Activated CD4-positive, alpha-beta T cell treated with anti-CD3 and anti-CD28 coated beads, Interleukin-2, amount 50 U/mL, for 1 hour (primary cell): ENCODE data around the gene VEPH1.

Source experiments
- DNase-seq: peaks from one replicate; pipeline ENCODE4 v3.0.0-alpha.2; 2020

VEPH1 gene

DNA sequence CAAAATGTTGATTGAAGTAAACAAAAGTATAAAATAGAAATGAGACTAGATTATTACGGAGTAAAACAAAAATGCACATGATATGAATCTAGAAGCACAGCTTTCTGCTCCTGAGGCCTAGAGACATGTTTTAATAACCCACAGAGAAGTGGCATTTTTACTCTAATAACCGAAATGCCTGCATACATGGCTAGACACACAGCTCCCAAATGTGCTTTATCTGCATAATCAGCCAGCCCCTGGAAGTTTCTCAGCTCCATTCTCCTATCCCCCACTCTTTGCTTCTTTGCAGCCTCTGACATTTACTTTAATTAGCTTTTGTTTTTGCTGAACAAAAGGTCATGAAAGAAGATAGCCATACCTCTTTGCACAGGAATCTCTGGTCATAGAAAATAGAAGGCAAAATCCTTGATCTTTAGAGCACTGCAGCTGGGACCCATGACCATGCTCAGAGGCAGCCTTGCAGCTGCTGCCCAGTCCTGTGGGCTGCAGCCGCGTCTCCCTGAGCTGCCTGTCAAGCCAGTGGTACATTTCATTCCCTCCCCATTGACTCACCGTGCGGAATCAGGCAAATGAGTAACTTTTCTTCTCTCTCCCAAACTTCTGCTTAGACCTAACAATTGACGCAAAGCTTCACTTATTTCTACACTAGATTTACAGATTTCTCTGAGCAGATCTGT is at the start of gene VEPH1:
VEPH1 (minus strand) TSS at position 501 of the 680 bp plus-strand sequence. CDS start 8,067 bp downstream, outside the sequence.
- DNase-seq = no peak

DNA sequence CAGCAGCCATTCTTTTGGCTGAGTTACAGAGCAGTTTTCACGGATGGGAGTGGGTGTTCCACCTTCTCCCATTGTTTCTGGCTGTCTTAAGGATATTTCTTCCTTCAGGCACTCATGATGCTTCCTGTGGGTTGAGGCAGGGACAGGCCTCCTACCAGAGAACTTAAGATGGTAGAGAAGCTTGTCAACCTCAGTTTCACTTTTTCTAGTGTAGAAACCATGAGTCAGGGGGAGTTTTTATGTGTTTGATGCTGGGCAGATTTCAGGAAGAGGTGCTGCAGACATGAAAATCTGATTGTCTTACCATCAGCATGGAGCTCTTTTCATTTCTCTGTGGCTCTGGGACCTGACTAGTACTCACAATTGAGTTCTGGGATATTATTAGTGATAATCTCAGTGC is 48.7 kb upstream of the VEPH1 start:
- no peak for DNase-seq

DNA sequence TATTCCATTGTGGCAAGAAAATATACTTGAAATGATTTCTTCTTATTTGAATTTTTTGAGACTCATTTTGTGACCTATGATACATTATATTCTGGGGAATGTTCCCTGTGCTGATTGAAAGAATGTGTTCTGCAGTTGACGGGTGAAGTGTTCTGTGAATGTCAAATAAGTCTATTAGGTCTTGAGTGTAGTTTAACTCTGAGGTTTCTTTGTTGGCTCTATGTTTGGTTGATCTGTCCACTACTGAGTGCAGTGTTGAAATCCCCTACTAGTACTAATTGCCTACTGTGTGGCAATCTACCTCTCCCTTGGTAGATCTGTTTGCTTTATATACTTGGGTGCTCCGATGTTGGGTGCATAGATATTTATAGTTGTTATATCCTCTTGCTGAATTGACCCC is 46.3 kb upstream of the VEPH1 start:
- DNase-seq = no peak

DNA sequence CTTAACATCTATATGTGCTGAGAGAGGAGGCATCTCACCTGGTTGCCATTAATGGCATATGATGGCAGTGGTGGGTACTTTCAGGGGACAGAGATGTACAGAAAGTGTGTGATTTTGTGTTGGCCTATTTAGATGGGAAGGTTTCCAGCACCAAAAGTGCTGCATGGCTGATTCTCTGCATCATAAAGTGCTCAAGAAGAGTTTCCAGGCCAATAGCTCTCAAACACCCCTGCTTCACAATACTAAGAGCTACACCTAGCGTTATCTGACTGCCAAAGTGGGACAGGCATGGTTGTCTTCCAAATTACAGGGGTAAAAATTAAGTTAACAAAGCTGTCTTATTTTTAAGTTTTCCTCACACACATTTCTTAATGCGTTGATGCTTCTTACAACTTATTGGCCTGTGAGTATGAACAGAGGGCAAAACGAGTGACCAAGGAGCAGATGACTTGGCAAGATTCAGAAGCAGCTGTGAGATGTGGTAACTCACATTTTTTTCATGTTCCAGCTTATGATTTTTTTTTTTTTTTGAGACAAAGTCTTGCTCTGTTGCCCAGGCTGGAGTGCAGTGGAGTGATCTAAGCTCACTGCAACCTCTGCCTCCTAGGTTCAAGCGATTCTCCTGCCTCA is 41.4 kb upstream of the VEPH1 start:
- no peak for DNase-seq

DNA sequence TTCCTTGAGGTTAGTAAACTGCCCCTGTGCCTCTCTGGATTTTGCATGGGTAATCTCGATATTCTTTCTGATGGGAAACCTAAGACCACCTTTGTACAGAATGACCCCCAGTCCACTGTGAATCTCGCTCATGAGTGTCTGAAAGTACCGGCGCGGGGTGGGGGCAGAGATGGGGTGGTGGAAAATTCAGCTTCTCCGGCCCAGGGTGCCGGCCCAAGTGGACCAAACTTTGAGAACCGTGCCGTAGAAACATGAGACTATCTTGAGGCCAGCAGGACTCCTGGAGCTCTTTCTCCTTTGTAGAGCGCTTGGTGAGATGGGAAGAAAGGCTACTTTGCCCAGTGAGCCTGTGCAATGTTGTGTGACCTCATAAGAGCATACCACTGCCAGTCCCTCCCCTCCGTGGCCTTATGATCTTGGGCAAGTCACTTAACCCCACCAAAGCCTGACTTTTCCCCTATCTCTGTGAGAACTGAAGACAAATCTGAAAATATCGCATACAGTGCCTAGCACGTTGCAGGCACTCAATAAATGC is 40.4 kb upstream of the VEPH1 start:
- no peak for DNase-seq

DNA sequence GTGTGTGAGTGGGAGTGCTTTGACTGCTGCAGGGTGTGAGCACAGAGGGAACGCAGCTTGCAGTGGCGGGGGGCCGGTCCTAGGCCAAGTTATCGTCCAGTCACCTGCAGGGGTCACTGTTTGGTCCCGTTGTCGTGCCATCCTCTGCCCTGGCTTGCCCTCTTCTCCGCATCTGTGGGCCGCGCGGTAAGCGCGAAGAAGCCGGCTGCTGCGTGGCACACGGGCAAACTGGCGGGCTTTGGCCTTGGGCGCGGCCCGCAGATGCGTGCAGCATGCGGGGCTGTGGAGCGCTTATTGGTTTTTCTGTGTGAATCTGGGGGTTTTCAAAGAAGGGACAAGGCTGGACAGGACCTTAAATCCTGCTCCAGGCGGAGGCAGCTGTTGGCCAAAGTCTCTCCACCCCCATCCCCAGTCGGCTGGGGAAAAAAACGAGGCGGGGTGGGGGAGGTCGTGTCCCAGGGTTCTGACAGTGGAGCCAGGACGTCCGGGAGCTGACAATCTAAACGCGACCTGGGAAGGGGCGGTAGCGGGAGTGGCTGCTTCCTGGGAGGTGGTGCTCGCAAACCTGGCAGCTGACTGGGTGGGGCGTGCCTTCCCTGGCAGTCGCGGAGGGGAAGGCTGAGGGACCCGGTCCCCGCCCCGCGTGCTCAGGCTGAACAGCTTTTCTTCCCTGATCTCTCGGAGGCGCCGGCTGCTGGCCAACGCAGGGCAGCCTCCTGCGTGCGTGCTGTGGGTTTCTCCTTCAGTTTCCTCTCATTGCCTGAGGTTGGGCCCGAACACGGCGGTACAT is 39.7 kb upstream of the VEPH1 start:
- DNase-seq = no peak

DNA sequence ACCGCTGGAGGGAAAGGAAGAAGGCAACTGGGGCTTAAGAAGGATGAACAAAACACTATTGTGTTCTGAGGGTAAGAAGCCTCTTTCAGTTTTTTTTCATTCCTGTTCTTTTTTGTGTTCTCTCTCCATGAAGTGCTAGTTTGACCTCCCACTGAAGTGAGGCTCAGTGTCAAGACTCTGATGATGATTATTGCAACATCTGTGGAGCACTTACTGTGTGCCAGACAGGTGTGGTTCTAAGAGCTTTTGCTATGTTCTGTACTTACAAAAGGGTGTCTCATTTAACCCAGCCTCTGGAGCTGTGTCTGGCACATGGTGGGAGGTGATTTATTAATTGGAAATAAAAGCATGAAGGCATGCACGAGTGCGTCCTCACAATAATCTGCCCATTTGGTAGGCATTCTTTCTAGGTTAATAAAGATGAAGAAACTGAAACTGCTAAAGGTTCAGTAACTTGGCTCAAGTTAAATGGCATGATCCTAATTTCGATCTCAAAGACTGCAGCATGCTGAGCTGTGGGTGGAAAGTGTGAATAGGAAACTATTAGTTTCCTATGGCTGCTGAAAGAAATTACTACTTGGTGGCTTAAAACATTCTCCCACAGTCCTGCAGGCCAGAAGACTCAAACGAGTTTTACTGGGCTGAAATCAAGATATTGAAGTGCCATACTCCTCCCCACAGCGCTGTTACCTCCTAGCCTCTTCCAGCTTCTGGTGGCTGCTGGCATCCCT is 38.5 kb upstream of the VEPH1 start:
- DNase-seq = no peak

DNA sequence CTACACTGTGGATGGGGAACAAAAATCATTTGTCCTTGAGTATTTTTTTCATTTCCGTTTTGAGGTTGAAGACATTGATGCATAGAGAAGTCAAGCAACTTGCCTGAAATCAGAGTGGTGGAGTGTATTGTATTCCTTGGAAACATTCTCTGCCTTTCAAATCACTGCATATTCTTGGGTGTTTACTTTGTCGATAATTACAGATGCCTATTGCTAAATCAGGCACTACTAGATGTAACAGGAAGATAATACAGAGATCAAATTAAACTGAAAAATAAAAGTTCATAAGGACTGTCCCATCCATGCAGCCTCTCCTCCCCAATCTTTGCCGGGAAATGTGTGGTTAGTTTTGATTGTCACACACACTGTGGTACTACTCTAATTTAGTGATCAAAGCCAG is 37.4 kb upstream of the VEPH1 start:
- DNase-seq = no peak

DNA sequence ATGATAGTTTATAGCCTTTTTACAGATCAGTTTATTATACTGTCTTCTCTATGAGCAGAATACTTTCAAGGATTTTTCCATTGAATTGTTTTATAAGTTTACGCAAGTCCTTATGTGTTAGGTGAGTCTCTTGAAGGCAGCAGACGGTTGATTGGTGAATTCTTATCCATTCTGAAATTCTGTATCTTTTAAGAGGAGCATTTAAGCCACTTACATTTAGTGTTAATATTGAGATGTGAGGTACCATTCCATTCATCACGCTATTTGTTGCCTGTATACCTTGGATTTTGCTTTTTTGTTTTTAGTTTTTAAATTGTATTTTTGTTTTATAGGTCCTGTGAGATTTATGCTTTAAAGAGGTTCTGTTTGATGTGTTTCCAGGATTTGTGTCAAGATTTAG is 32.5 kb upstream of the VEPH1 start:
- no peak for DNase-seq

DNA sequence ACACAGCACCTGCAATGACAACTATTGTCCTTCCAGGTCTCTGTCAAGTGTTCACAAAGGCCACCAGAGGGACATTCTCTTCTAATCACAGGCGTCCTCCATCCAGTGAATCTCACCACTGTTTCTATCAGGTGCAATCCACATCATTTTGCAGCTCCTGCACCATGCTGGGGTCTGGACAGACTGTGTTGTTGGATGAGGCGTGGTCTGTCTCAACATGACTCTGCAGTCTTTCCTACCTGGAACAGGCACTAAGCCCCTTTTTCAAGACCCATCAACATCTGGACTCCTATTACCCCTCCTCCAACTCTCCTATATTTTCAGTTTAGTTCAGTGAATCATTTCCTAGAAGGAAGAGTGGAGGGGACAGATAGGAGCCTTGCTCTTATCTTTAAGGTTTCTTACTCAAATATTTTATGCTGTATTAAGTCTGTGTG is 31.5 kb upstream of the VEPH1 start:
- no peak for DNase-seq

DNA sequence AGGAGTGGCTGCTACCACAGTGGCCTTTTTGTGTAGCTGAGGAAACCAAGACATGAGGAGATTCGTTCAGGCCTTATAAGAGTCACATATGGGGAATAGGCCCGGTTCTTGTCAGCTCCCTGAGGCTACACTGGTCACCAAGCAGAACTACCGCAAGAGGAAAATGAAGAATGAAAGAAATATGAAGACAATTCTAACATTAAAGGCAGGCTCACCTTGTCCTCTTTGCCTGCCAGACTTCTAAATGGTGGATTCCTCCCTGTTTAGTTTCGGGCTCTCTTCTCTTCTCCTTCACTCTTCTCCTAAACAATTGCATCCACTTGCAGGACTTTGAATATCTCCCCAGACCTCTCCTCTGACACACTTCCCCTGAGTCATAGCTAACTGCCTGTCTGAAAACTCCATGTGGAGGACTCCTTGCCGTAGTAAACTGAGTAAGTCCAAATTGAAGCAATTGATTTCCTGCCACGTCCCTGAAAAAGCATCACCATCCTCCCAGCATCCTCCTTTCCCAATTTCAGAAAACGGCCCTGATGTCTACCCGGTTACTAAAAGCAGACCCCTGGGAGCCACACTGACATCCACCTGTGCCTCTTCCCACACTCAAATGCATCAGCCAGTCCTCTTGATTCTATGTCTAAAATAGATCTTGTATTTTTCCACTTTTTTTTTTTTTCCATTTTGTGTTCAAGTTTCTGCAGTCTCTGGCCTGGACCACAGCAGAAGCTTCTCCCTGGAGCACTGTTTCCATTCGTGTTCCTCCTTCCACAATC is 30.3 kb upstream of the VEPH1 start:
- DNase-seq = no peak

DNA sequence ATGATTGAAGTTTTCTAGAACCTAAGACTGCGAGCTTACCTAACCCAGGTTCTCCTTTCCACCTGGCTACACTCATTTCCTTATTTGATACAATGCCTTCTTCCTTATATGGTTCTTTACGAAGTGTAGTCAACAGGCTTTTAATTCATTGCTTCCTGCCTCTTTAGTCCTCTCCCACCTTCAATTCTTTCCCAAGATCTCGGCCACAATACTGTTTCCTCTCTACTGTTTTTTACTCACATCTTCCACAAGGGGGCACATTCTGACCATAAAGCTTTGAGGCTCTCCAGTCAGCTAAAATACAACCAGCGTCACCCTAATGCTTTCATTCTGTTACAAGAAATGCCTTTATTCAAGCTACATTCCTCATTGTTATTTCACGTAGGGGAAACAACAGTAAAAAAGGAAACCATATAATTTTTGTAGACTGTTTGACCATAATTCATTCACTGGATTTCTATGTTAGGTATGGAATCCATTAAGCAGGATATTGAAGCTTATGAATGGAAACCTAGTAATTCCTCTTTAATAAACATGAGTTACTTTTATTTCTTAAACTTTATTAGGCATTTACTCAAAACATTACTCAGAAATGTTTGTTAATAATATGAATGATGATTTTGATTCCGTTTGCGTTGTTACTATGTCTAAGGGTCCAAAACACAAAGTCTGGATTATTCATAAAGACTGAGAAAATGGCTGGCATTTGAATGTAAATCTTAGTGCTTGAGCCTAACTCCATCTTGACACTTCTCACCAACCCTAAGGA is 29.5 kb upstream of the VEPH1 start:
- DNase-seq = no peak

DNA sequence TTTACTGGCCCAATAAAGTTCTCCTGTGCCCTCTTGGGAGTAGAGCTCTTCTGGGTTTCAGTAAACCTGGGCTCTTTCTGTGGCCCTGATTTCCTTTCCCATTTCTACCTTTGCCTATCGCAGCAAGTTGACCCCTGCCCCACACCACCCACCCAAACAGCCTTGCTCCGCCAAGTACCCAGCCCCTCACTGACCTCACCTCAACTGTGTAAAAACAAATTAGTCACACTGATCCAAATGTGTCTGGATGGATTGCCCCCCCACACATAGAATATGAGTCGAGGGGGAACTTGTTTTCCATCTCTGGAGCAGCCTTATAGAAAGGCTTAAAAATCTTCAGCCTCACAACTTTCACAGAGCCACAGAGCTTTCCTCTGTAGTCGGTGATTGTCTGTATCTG is 28.6 kb upstream of the VEPH1 start:
- no peak for DNase-seq

DNA sequence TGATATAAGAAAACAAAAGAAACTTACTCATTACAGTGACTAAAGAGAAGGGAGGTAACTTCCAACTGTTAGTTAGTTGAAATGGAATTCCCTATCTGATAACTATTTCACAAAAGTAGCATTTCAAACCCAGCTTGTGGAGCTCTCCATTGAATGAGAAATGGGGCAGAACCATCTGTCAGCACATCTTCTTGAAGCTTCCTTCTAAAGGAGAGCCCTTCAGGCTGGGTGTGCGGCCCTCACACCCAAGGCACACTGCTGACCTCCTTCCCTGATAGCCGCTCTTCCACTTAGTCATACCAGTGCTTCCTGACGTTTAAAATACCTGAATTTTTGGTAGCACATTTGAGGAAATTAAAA is 28.1 kb upstream of the VEPH1 start:
- no peak for DNase-seq

DNA sequence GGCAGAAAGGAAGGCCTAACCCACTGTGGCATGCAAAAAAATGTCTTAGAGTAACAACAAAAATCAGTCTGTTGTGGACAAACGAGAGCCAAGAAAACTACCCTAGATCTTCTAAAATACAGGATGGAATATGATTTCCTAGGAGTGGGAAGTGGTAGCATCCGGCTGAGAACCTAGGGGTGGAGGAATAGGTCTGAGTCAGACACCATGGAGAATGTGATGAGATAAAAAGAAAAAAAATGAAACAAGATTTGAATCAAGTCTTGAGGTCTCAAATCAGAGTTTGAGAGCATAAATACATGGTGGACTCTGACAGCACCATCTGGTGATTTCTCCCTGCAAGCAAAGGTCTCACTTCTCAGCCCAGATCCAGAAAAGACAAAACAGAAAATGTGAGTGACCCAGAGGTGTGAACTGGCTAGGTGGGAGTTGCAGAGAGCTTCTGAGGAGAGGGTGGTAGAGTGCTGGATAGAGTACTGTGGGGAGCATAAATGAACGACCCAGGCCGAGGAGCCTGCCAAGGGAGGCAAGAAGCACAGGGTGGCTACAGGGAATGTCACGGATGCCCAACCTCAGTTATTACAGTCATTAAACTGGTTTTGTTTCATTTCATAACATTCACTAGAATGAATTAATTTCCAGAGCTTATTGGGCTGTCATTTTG is 27.6 kb upstream of the VEPH1 start:
- no peak for DNase-seq

DNA sequence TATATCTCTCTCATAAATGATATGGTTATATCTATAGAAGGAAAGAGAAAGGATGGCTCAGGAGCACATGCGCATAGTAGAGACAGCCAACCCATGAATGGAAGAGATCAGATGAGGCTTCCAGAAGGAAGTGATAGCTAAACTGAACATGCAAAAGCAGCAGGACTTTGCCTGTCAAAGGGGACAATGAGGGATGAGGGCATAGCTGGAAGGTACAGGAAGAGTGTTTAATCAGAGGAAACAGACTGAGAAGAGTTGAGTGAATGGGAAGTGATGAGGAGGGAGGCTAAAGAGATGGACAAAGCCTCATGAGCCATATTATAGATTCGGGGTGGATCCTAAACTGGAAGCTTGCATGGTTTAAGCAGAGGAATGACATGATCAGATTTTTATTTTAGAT is 26.5 kb upstream of the VEPH1 start:
- DNase-seq = no peak

DNA sequence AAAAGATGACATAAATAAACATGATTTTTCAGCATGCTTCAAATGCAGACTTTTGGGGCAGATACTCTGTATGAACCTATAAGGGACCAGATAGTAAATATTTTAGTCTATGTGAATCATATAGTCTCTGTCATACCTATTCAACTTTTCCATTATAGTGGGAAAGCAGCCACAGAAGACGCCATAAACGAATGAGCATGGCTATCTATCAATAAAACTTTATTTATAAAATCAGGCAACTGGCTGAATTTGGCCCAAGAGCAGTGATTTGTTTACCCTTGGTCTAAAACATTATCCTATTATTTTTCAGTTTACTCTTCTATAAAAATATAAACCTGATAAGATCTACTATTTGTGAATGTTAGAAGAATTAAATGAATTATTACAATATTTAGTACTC is 25.9 kb upstream of the VEPH1 start:
- DNase-seq = no peak

DNA sequence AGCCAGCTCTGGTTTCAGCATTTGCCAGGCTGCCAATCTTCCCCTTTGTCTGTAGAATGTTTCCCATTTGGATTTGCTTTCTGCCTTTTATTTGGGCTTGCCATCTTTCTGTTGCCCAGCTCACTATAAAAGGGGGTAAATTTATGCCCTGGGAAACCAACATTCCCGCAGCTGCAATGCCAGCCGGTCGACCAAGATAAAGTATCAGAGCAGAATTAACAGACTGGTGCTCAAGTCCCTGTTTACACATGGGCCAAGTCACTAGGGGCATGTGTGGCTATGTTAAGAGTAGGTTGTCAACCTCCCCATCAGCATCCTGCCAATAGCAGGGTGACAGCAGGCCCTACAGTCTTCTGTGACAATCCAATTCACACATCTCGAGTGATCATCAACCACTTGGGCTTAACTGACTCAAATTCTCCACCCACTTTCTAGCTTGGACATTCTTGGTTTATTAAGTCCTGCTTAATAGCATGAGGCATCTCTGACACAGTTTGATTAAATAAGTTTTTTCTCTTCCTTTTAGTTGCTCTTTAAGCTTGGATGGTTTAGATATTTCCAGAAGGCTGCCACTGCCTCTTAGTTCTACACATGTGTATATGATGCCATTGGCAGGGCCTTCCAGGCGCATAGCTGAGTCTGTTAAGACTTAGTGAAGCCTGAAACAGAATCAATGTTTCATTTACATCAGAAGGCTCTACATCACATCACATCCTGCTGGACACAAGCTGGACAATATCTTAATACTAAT is 24.1 kb upstream of the VEPH1 start:
- DNase-seq = no peak

DNA sequence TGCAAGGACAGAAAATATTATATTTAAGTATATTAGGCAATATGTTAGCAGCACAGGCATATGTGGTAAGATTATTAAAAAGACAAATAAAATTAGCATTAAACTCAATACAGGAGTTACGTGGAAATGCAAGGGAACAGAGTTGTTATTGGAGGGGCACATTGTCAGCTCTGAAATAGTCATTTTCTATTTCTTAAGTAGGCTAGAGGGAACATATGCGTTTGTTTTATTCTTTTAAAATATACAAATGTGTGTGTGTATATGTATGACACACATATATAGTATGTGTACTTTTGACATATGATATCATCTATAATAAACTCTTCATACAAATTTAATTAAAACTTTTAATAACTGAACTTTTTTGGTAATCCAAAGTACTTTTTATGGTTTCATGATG is 22.8 kb upstream of the VEPH1 start:
- DNase-seq = no peak

DNA sequence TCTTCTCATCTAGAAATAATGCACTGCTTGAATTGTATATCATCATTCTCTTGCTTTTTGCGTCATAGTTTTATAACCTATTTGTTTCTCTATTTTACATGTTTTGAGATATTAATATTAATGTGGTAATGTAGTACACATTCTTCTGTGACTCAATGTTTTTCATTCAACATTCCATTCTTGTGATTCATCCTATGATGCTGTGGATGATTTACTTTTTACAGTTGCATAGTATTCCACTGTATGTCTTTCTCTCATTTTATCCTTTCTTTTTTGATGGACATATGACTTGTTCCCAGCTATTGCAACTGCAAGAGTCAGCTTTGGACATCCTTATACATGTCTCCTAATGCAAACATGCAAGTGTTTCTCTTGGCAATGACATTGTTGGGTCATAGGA is 20.6 kb upstream of the VEPH1 start:
- DNase-seq = no peak
